OCI-LY7 (cell line): Measurements from ENCODE around the gene POLRMT. TPM values are rescaled to one million over a fixed set of nuclear protein-coding genes. Genes with fewer than 3 reads are reported as not detected.

Experiments
- Bru-seq: library from RNA; stranded (reverse); fragments of 400-500 nt; gene quantifications from one replicate; lab custom pipeline; 2021; lab: Mats Ljungman, UMichigan
- BruChase-seq, 2 experiments: library from RNA; stranded (reverse); fragments of 400-500 nt; gene quantifications; one replicate each; lab custom pipeline; 2021; lab: Mats Ljungman, UMichigan
- BruUV-seq: library from RNA; stranded (reverse); fragments of 400-500 nt; replicated peaks from 2 replicates; lab custom pipeline; 2021; lab: Mats Ljungman, UMichigan
- CTCF ChIA-PET: fragments of 300-600 bp; sonication (Branson Sonifier 250); formaldehyde crosslinking; loops from one replicate; lab custom pipeline; 2022; ENCODE audit warnings: antibody characterized with exemption; ENCODE audit not compliant: unreplicated experiment; lab: Charles Lee
- POLR2A ChIA-PET: fragments of 300-600 bp; sonication (Branson Sonifier 250); formaldehyde crosslinking; loops from one replicate; lab custom pipeline; 2022; ENCODE audit warnings: antibody characterized with exemption; lab: Charles Lee
- DNase-seq: peaks from one replicate; pipeline ENCODE4 v3.0.0-alpha.2; 2015; ENCODE audit warnings: low spot score
- H2AFZ ChIP-seq: fragments of 200-600 bp; sonication (generic), shearing (Covaris generic); 2 replicates; pipeline ENCODE4 v1.6.1; 2014; ENCODE audit warnings: mild to moderate bottlenecking, antibody characterized with exemption, low read length, moderate library complexity
- H3K27ac ChIP-seq: fragments of 200-600 bp; sonication (generic); 2 replicates; pipeline ENCODE4 v1.5.1; 2014; ENCODE audit warnings: mixed run types, low read depth, mild to moderate bottlenecking, moderate library complexity, low read length, inconsistent platforms; ENCODE audit not compliant: poor library complexity, severe bottlenecking
- H3K36me3 ChIP-seq: fragments of 200-600 bp; sonication (generic); 2 replicates; pipeline ENCODE4 v1.6.1; 2014; ENCODE audit warnings: mild to moderate bottlenecking, antibody characterized with exemption, low read length, moderate library complexity, mixed read lengths; ENCODE audit not compliant: insufficient read depth
- H3K4me1 ChIP-seq: fragments of 200-600 bp; sonication (generic); 2 replicates; pipeline ENCODE4 v1.5.1; 2014; ENCODE audit warnings: mild to moderate bottlenecking, low read length; ENCODE audit not compliant: insufficient read depth, poor library complexity, severe bottlenecking
- H3K4me2 ChIP-seq: fragments of 200-600 bp; sonication (generic); 2 replicates; pipeline ENCODE4 v1.6.1; 2014; ENCODE audit warnings: mild to moderate bottlenecking, low read length
- H3K4me3 ChIP-seq: fragments of 200-600 bp; sonication (generic); 2 replicates; pipeline ENCODE4 v1.5.1; 2014; ENCODE audit warnings: mild to moderate bottlenecking, low read depth, low read length; ENCODE audit not compliant: poor library complexity, severe bottlenecking
- H3K79me2 ChIP-seq: fragments of 200-600 bp; sonication (generic); 2 replicates; pipeline ENCODE4 v1.6.1; 2016; ENCODE audit warnings: low read depth, mild to moderate bottlenecking, low read length, moderate library complexity, mixed read lengths; ENCODE audit not compliant: insufficient read depth
- H3K9me2 ChIP-seq: fragments of 200-600 bp; sonication (generic); 2 replicates; pipeline ENCODE4 v1.6.1; 2016; ENCODE audit warnings: mild to moderate bottlenecking, low read length, mixed read lengths; ENCODE audit not compliant: insufficient read depth
- H3K9me3 ChIP-seq: fragments of 200-600 bp; sonication (generic); 2 replicates; pipeline ENCODE4 v1.6.1; 2014; ENCODE audit warnings: mild to moderate bottlenecking, mixed run types, low read length, mixed read lengths
- H4K20me1 ChIP-seq: fragments of 200-600 bp; sonication (generic); 2 replicates; pipeline ENCODE4 v1.6.1; 2014; ENCODE audit warnings: mild to moderate bottlenecking, antibody characterized with exemption, low read length, moderate library complexity, mixed read lengths; ENCODE audit not compliant: insufficient read depth
- CTCF ChIP-seq: fragments of 200-600 bp; sonication (generic); conservative IDR thresholded peaks from 2 replicates; pipeline ENCODE4 v1.5.1; 2014; ENCODE audit warnings: mild to moderate bottlenecking, antibody characterized with exemption, low read length, moderate library complexity, mixed read lengths
- EZH2phosphoT487 ChIP-seq: fragments of 200-600 bp; sonication (generic); IDR thresholded peaks from 2 replicates; pipeline ENCODE4 v1.6.1; 2018; ENCODE audit warnings: low read depth, borderline replicate concordance, mild to moderate bottlenecking, mixed run types, antibody characterized with exemption, low read length, moderate library complexity, mixed read lengths
- intact Hi-C: fragments of 100-400 bp; cut with micrococcal nuclease; formaldehyde crosslinking; loops from one replicate; pipeline ENCODE4 v1.10.0; 2022; ENCODE audit not compliant: unreplicated experiment
- long read RNA-seq: library from polyadenylated mRNA; stranded (forward); transcript quantifications from one replicate; pipeline ENCODE4 v2.0.0, GENCODE V29; 2022
- total RNA-seq, 2 experiments: library from RNA; depleted of rRNA in 1 of 2; stranded (reverse); fragments of >200 nt in 1 of 2; shearing (Covaris generic) in 1 of 2; gene quantifications; 2 replicates each; pipeline ENCODE4 v1.2.3, GENCODE V29; 2014 to 2022

The POLRMT gene
- total RNA-seq (2014; rRNA removed; shearing (Covaris generic)) (50.0 and 65.5 TPM in 2 replicates), total RNA-seq (2022) (70.7 and 74.6 TPM in 2 replicates), Bru-seq, nascent RNA (percentile 51 among the genes with signal in this experiment), BruChase-seq, experiment 1, labeled RNA remaining after a 6-hour chase (percentile 63 among the genes with signal in this experiment), BruChase-seq, experiment 2, labeled RNA remaining after a 2-hour chase (percentile 66 among the genes with signal in this experiment)
- long read RNA-seq, transcript POLRMT-202 (21 exons, 3,835 nt): major isoform, 134 of 202 reads
- long read RNA-seq, partial matches to known transcripts: 21 of 202 reads
- long read RNA-seq, other reads (novel, unspliced or antisense): 46 of 202 reads

GRCh38 chr19:633068-633785 is at the start of gene POLRMT:
TSS of gene POLRMT (minus strand) at chr19:633537. CDS start at chr19:633512, 25 bp downstream.
- peaks cover 32% of the 10 kb centered on the region for H3K36me3 ChIP-seq
- TF ChIP-seq EZH2phosphoT487 (no peak), CTCF (no peak)
- no peaks in the 10 kb centered on the region for H4K20me1 ChIP-seq
- H3K27ac ChIP-seq: peak within 1 kb of the TSS; percentile 50
- POLR2A ChIA-PET: no interaction called here
- peak within 1 kb of the TSS; percentile 93 for H3K4me3 ChIP-seq
- H3K4me2 ChIP-seq: peak within 1 kb of the TSS; percentile 94
- DNase-seq: peak; percentile 99
- intact Hi-C loops: loop anchor here (2.0 kb wide), 2 partner anchors 28 to 60 kb away; partner anchors contain the start of gene BSG
- TSS peak; percentile 79 for BruUV-seq
- peaks cover 9% of the 10 kb centered on the region for H3K4me1 ChIP-seq
- CTCF ChIA-PET: no interaction called here
- no peaks in the 10 kb centered on the region for H3K9me3 ChIP-seq
- H2AFZ ChIP-seq: peak within 1 kb of the TSS; percentile 68; the same call in 1 of the 2 replicates
- H3K9me2 ChIP-seq: no peaks in the 10 kb centered on the region
- peaks cover 23% of the 10 kb centered on the region; the same call in 1 of the 2 replicates for H3K79me2 ChIP-seq

GRCh38 chr19:682678-683320 is 49.5 kb upstream of the POLRMT start:
- H3K4me2 ChIP-seq: no peak overlapping the region
- DNase-seq: no peak
- no peaks in the 10 kb centered on the region; the same call in 1 of the 2 replicates for H4K20me1 ChIP-seq
- H3K27ac ChIP-seq: no peak overlapping the region
- TF ChIP-seq CTCF (no peak), EZH2phosphoT487 (no peak)
- ChIA-PET CTCF (no interaction called here), POLR2A (no interaction called here)
- H3K9me3 ChIP-seq: no peaks in the 10 kb centered on the region
- no peaks in the 10 kb centered on the region for H3K36me3 ChIP-seq
- H3K9me2 ChIP-seq: no peaks in the 10 kb centered on the region
- BruUV-seq: no TSS peak
- no peak overlapping the region for H3K4me3 ChIP-seq
- intact Hi-C loops: loop anchor here (5.0 kb wide), 1 partner anchor 50 kb away; no protein-coding TSS in a partner anchor
- peaks cover 10% of the 10 kb centered on the region for H3K4me1 ChIP-seq
- no peaks in the 10 kb centered on the region for H3K79me2 ChIP-seq
- no peak overlapping the region for H2AFZ ChIP-seq
